K562 (cell line): ENCODE data around the gene HIP1R. TPM values are rescaled to one million over a fixed set of nuclear protein-coding genes. Genes with fewer than 3 reads are reported as not detected.
A peak's percentile ranks its signal among the peaks of the same experiment; 100 is the strongest.

Experiments
- ATAC-seq: fragments of 200-7000 bp; cut with Tn5 transposase; 3 replicates; pipeline ENCODE4 v1.9.1; 2020; ENCODE audit warnings: moderate library complexity
- BruUV-seq: library from RNA; stranded (reverse); fragments of 400-500 nt; replicated peaks from 2 replicates; lab custom pipeline; 2021; lab: Mats Ljungman, UMichigan
- CTCF ChIA-PET: fragments of 300-600 bp; formaldehyde crosslinking; extraction: SDS; loops from one replicate; lab custom pipeline; 2021; ENCODE audit warnings: low intra/inter-chr PET ratio; lab: Yijun Ruan, JAX
- POLR2A ChIA-PET: fragments of 300-600, 350-650 bp; sonication (Branson Sonifier 250); formaldehyde crosslinking; extraction: SDS; loops from one replicate; lab custom pipeline; 2021; ENCODE audit warnings: antibody characterized with exemption, inconsistent platforms; lab: Yijun Ruan, JAX
- DNase-seq, 4 experiments: peaks; one replicate each; pipeline versions ENCODE4 v3.0.0 to v3.0.0-alpha.2; 2011 to 2018; ENCODE audit warnings: low spot score in 3 of 4, mixed read lengths in 3 of 4; ENCODE audit errors: extremely low read depth in 1 of 4
- FAIRE-seq: peaks from 2 replicates; lab custom pipeline; 2011; peaks lifted over from hg19 to GRCh38; lab: Jason Lieb, UNC
- H2AFZ ChIP-seq: 2 replicates; pipeline ENCODE4 v1.6.0; 2011; ENCODE audit warnings: low read depth, low read length, control low read depth, inconsistent platforms
- H3K27ac ChIP-seq: fragments of 200-600 bp; 3 replicates; pipeline ENCODE4 v1.8.0; 2011; ENCODE audit warnings: low read depth, mild to moderate bottlenecking, control low read depth, inconsistent platforms, low read length, moderate library complexity, mixed read lengths; ENCODE audit errors: extremely low read depth
- H3K27me3 ChIP-seq, 2 experiments: fragments of 300-600 bp in 1 of 2; 2 replicates in 1 of 2; 3 replicates in 1 of 2; pipeline versions ENCODE4 v1.6.0 to v1.8.0; 2011; ENCODE audit warnings: inconsistent platforms in 2 of 2, low read length in 2 of 2, mild to moderate bottlenecking in 1 of 2, mixed read lengths in 1 of 2, moderate library complexity in 1 of 2; ENCODE audit not compliant: control insufficient read depth in 2 of 2, insufficient read depth in 2 of 2
- H3K36me3 ChIP-seq: fragments of 300-600 bp; 3 replicates; pipeline ENCODE4 v1.8.0; 2011; ENCODE audit warnings: mild to moderate bottlenecking, low read length, inconsistent platforms; ENCODE audit not compliant: control insufficient read depth, insufficient read depth
- H3K4me1 ChIP-seq, 2 experiments: fragments of 200-600 bp in 1 of 2; replicated peaks in 1 of 2; 2 replicates in 1 of 2; 3 replicates in 1 of 2; pipeline versions ENCODE4 v1.5.1 to v1.8.0; 2011; ENCODE audit warnings: inconsistent platforms in 2 of 2, low read length in 2 of 2, mild to moderate bottlenecking in 1 of 2, mixed read lengths in 1 of 2, moderate library complexity in 1 of 2; ENCODE audit not compliant: control insufficient read depth in 2 of 2, insufficient read depth in 2 of 2
- H3K4me2 ChIP-seq: 2 replicates; pipeline ENCODE4 v1.6.1; 2011; ENCODE audit warnings: low read length, control low read depth, inconsistent platforms, mixed read lengths; ENCODE audit not compliant: insufficient read depth
- H3K4me3 ChIP-seq: fragments of 200-600 bp; sonication (generic), shearing (Covaris generic); 2 replicates; pipeline ENCODE4 v1.5.1; 2016; ENCODE audit warnings: control low read depth, inconsistent platforms
- H3K79me2 ChIP-seq: fragments of 200-600 bp; 3 replicates; pipeline ENCODE4 v1.8.0; 2011; ENCODE audit warnings: low read length, inconsistent platforms; ENCODE audit not compliant: control insufficient read depth, insufficient read depth
- H3K9ac ChIP-seq, 2 experiments: 2 replicates each; pipeline versions ENCODE4 v1.6.0 to v1.6.1; 2011; ENCODE audit warnings: low read depth in 2 of 2, low read length in 2 of 2, control low read depth in 1 of 2, inconsistent platforms in 1 of 2, mild to moderate bottlenecking in 1 of 2, mixed read lengths in 1 of 2; ENCODE audit not compliant: insufficient read depth in 1 of 2
- H3K9me1 ChIP-seq: one replicate; pipeline ENCODE4 v1.6.0; 2011; ENCODE audit warnings: inconsistent platforms, mild to moderate bottlenecking, low read length, moderate library complexity; ENCODE audit not compliant: control insufficient read depth, insufficient read depth
- H3K9me3 ChIP-seq: replicated peaks from 2 replicates; pipeline ENCODE4 v1.5.1; 2011; ENCODE audit warnings: low read depth, low read length, inconsistent platforms; ENCODE audit not compliant: control insufficient read depth, insufficient read depth
- H4K20me1 ChIP-seq: replicated peaks from 2 replicates; pipeline ENCODE4 v1.6.1; 2011; ENCODE audit warnings: low read length, inconsistent platforms, mixed read lengths; ENCODE audit not compliant: control insufficient read depth, insufficient read depth
- CEBPZ ChIP-seq: fragments of 150-350 bp; IDR thresholded peaks from 2 replicates; pipeline ENCODE4 v1.6.1; 2014; ENCODE audit warnings: low read depth, mild to moderate bottlenecking, low read length, borderline replicate concordance
- ESRRB ChIP-seq: fragments of 250-450 bp; sonication (Bioruptor Pico); IDR thresholded peaks from 2 replicates; pipeline ENCODE4 v1.5.0; 2020; ENCODE audit warnings: mild to moderate bottlenecking, moderate library complexity, borderline replicate concordance
- GTF2E2 ChIP-seq: fragments of 200-800 bp; sonication (Bioruptor generic); IDR thresholded peaks from 2 replicates; pipeline ENCODE4 v1.6.1; 2016; ENCODE audit warnings: missing genetic modification characterization, missing compliant biosample characterization
- GTF3C2 ChIP-seq: IDR thresholded peaks from 3 replicates; pipeline ENCODE4 v1.6.1; 2011; ENCODE audit warnings: borderline replicate concordance, mild to moderate bottlenecking, moderate library complexity; ENCODE audit not compliant: insufficient read length; ENCODE audit errors: extremely low read depth
- IRF1 ChIP-seq: sonication (generic); formaldehyde crosslinking; IDR thresholded peaks from 2 replicates; pipeline ENCODE4 v1.8.0; 2022; ENCODE audit warnings: missing genetic modification reagents, mild to moderate bottlenecking, borderline replicate concordance
- JUND ChIP-seq, 2 experiments: IDR thresholded peaks; 2 replicates in 1 of 2; 3 replicates in 1 of 2; pipeline ENCODE4 v1.6.1; 2011; ENCODE audit warnings: borderline replicate concordance in 2 of 2, low read depth in 2 of 2, low read length in 2 of 2, improper control_type of control experiment in 1 of 2, missing biosample characterization in 1 of 2, missing genetic modification characterization in 1 of 2, missing genetic modification reagents in 1 of 2
- MTA1 ChIP-seq: fragments of 450-650 bp; IDR thresholded peaks from 2 replicates; pipeline ENCODE4 v1.6.1; 2017; ENCODE audit warnings: borderline replicate concordance
- ZNF436 ChIP-seq: fragments of 250-450, 450-650 bp; sonication (Bioruptor Pico); formaldehyde crosslinking; IDR thresholded peaks from 2 replicates; pipeline ENCODE4 v1.7.0; 2020; ENCODE audit warnings: mild to moderate bottlenecking
- WGBS: fragments of 100-300 bp; shearing (Covaris generic); methylation state at CpG from one replicate; pipeline ENCODE4 v1.1.6; 2016; ENCODE audit warnings: low coverage, mixed read lengths; ENCODE audit not compliant: insufficient coverage; ENCODE audit errors: missing lambda C conversion rate; 5-methylcytosine and 5-hydroxymethylcytosine counted together
- in situ Hi-C: fragments of 300-500 bp; cut with MboI; formaldehyde crosslinking; loops from 4 replicates; pipeline ENCODE4 v1.15.0; 2018; ENCODE audit warnings: inconsistent platforms, mixed read lengths
- intact Hi-C: fragments of 100-400 bp; cut with micrococcal nuclease; formaldehyde crosslinking; loops from 2 replicates; pipeline ENCODE4 v1.14.2; 2022
- polyA plus RNA-seq, 8 experiments: library from polyadenylated mRNA; depleted of rRNA in 4 of 8; stranded (reverse) in 5 of 8; unstranded in 3 of 8; fragments of >200 nt; fragmentation: Nextera tagmentation in 2 of 8; fragmentation: Illumina TruSeq in 1 of 8; extraction: Ambion mirVana in 2 of 8; extraction: Trizol in 1 of 8; gene quantifications; 2 replicates each; pipeline versions ENCODE4 v1.2.1 to v1.2.3, GENCODE V29; 2011 to 2014; ENCODE audit warnings: inconsistent platforms in 1 of 8, missing spikeins in 1 of 8
- total RNA-seq, 7 experiments: library from RNA; depleted of rRNA in 6 of 7; stranded (reverse); fragments of >200 nt in 6 of 7; fragmentation: Illumina TruSeq in 2 of 7; extraction: Trizol in 2 of 7; gene quantifications; 2 replicates each; pipeline versions ENCODE4 v1.2.1 to v1.2.3, GENCODE V29; 2011 to 2021; ENCODE audit warnings: low replicate concordance in 1 of 7

The HIP1R gene
- total and polyA plus RNA-seq, 9 of the 15 experiments (the other 6 are each of a cell fraction or from before 2014, with no cell fraction given): 0.15 to 31.0 (median 14.2) TPM

- TF ChIP-seq CEBPZ: no peak
- TF ChIP-seq IRF1 (CRISPR knock-in tag): no peak
- no peak for TF ChIP-seq GTF2E2 (tag)
- TF ChIP-seq JUND (IDR thresholded peaks at IDR 0.05; ENCODE audit: borderline replicate concordance, low read depth, low read length): no peak
- TF ChIP-seq JUND (tag; IDR thresholded peaks at IDR 0.05; ENCODE audit: borderline replicate concordance, low read depth, low read length): no peak
- TF ChIP-seq ZNF436 (CRISPR knock-in tag): no peak
- no peak for TF ChIP-seq GTF3C2
- no peak for TF ChIP-seq MTA1
- TF ChIP-seq ESRRB (CRISPR knock-in tag): no peak
- 79% methylated on average over 7 of the region's 7 CpGs for WGBS
- H2AFZ ChIP-seq: no peak overlapping the region
- no peak for ATAC-seq
- ChIA-PET POLR2A (interaction anchor here (2.5 kb wide), 1 partner anchor 12 kb away, joined by 8 read pairs; no protein-coding TSS in a partner anchor), CTCF (interaction anchor here (0.6 kb wide), 1 partner anchor 217 kb away, joined by 3 read pairs; no protein-coding TSS in a partner anchor)
- peaks cover 97% of the 10 kb centered on the region for H3K79me2 ChIP-seq
- in situ Hi-C loops: loop anchor here (10.0 kb wide), 1 partner anchor 359 kb away; the partner anchor contains the start of genes MPHOSPH9 and MTRFR
- FAIRE-seq: no peak
- H3K9me3 ChIP-seq: no peaks in the 10 kb centered on the region
- peaks cover 59% of the 10 kb centered on the region; the same call in 2 of the 3 replicates for H3K36me3 ChIP-seq
- no peaks in the 10 kb centered on the region for H3K9me1 ChIP-seq
- H3K9ac ChIP-seq: peak overlapping the region in 1 of 2 experiments; percentile 53; a peak in 1 of 4 replicates
- no peaks in the 10 kb centered on the region for H3K27me3 ChIP-seq
- DNase-seq: no peak
- H3K4me3 ChIP-seq: no peak overlapping the region
- H3K27ac ChIP-seq: no peak overlapping the region
- H3K4me2 ChIP-seq: no peak overlapping the region
- H4K20me1 ChIP-seq: peaks cover 46% of the 10 kb centered on the region
- intact Hi-C loops: no loop called here
- BruUV-seq: no TSS peak
- H3K4me1 ChIP-seq: peaks cover 5 to 17% of the 10 kb centered on the region in 2 experiments; a peak in 3 of 5 replicates
Observed at GRCh38 chr12:122875590-122876220, 40.4 kb downstream of the HIP1R start.
